ENCODE data around the gene PRAMEF15.
"Not testable (repeated sequence)": the region's sequence is repeated elsewhere in the genome, so short reads cannot be mapped to it uniquely, and the experiment has no call there.

DNA sequence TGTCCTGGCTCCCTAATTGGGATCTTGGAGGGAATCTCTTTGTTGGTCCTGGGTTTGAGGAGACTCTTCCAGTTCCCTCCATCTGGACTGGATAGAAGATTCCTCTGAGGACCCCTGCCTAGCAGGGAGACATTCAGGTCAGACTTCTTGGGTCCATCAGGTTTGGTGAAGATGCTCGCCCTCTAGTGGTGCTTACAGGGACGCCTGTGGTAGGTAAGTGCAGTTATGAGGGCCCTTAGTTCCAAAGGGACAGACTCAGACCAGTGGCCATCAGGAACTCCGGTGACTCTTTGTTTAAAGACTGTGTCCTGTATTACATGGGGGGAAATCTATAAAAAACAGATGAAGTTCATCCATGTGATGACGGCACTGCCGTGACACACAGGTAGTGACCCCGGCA is 38.4 kb upstream of the PRAMEF15 start:
- TF ChIP-seq, protein P1, sequence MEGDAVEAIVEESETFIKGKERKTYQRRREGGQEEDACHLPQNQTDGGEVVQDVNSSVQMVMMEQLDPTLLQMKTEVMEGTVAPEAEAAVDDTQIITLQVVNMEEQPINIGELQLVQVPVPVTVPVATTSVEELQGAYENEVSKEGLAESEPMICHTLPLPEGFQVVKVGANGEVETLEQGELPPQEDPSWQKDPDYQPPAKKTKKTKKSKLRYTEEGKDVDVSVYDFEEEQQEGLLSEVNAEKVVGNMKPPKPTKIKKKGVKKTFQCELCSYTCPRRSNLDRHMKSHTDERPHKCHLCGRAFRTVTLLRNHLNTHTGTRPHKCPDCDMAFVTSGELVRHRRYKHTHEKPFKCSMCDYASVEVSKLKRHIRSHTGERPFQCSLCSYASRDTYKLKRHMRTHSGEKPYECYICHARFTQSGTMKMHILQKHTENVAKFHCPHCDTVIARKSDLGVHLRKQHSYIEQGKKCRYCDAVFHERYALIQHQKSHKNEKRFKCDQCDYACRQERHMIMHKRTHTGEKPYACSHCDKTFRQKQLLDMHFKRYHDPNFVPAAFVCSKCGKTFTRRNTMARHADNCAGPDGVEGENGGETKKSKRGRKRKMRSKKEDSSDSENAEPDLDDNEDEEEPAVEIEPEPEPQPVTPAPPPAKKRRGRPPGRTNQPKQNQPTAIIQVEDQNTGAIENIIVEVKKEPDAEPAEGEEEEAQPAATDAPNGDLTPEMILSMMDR (IDR thresholded peaks at IDR 0.05; ENCODE audit: extremely low read depth in 1 of 2, insufficient read depth in 1 of 2, low read depth in 1 of 2, low read length in 2 of 2) = not testable (repeated sequence)
- TF ChIP-seq EZH2 (IDR thresholded peaks at IDR 0.05; ENCODE audit: borderline replicate concordance, low read depth, low read length, severe bottlenecking); GATA2 (IDR thresholded peaks at IDR 0.05; ENCODE audit: insufficient read depth, insufficient read length, low read depth, low read length); MYC (IDR thresholded peaks at IDR 0.05; ENCODE audit: low read depth, low read length); JUN (IDR thresholded peaks at IDR 0.05; ENCODE audit: borderline replicate concordance, insufficient read depth, insufficient read length, low read depth); POLR2AphosphoS5 (IDR thresholded peaks at IDR 0.05; ENCODE audit: insufficient read depth, low read depth, low read length); POLR2A (IDR thresholded peaks at IDR 0.05; ENCODE audit: low read depth, low read length); MAX (IDR thresholded peaks at IDR 0.05; ENCODE audit: insufficient read depth, insufficient read length): not testable (repeated sequence)

All from endothelial cell of umbilical vein (primary cell).